H1 (cell line): Measurements from ENCODE around the gene HES1. TPM values are rescaled to one million over a fixed set of nuclear protein-coding genes. Genes with fewer than 3 reads are reported as not detected.
A peak's percentile ranks its signal among the peaks of the same experiment; 100 is the strongest.

Source experiments
- CTCF ChIA-PET: fragments of 300-600 bp; sonication (Branson Sonifier 250); formaldehyde crosslinking; loops from one replicate; lab custom pipeline; 2021; ENCODE audit not compliant: partially characterized antibody; lab: Charles Lee
- POLR2A ChIA-PET: fragments of 300-600 bp; sonication (Branson Sonifier 250); formaldehyde crosslinking; loops from one replicate; lab custom pipeline; 2021; ENCODE audit warnings: inconsistent platforms; ENCODE audit not compliant: partially characterized antibody; lab: Charles Lee
- DNase-seq, 2 experiments: peaks; one replicate each; pipeline versions ENCODE4 v3.0.0 to v3.0.0-alpha.2; 2010 to 2022; ENCODE audit warnings: low spot score in 2 of 2, low read depth in 1 of 2, mixed read lengths in 1 of 2
- FAIRE-seq: peaks from 2 replicates; lab custom pipeline; 2011; peaks lifted over from hg19 to GRCh38; lab: Jason Lieb, UNC
- H2AFZ ChIP-seq: 2 replicates; pipeline ENCODE4 v1.8.1; 2012; ENCODE audit warnings: low read length, inconsistent platforms
- H2AK5ac ChIP-seq: 2 replicates; pipeline ENCODE4 v1.6.1; 2013; ENCODE audit warnings: low read depth, low read length
- H2BK120ac ChIP-seq: replicated peaks from 2 replicates; pipeline ENCODE3; 2013; ENCODE audit warnings: low read depth, low read length, inconsistent platforms
- H2BK12ac ChIP-seq: 2 replicates; pipeline ENCODE4 v1.6.1; 2013; ENCODE audit warnings: low read depth, low read length
- H2BK15ac ChIP-seq: 2 replicates; pipeline ENCODE4 v1.6.1; 2013; ENCODE audit warnings: low read length
- H2BK20ac ChIP-seq: 2 replicates; pipeline ENCODE4 v1.6.1; 2013; ENCODE audit warnings: low read length
- H2BK5ac ChIP-seq: 2 replicates; pipeline ENCODE4 v1.6.1; 2013; ENCODE audit warnings: low read depth, low read length
- H3K14ac ChIP-seq: 2 replicates; pipeline ENCODE4 v1.6.1; 2013; ENCODE audit warnings: inconsistent platforms; ENCODE audit not compliant: insufficient read length
- H3K18ac ChIP-seq: 2 replicates; pipeline ENCODE4 v1.6.1; 2013; ENCODE audit warnings: low read length; ENCODE audit errors: extremely low read depth
- H3K23ac ChIP-seq: 2 replicates; pipeline ENCODE4 v1.6.1; 2013; ENCODE audit warnings: inconsistent platforms; ENCODE audit not compliant: insufficient read length
- H3K23me2 ChIP-seq: 2 replicates; pipeline ENCODE4 v1.6.1; 2013; ENCODE audit warnings: low read depth, low read length
- H3K27ac ChIP-seq: 2 replicates; pipeline ENCODE4 v1.6.1; 2011; ENCODE audit warnings: low read depth, low read length, inconsistent platforms
- H3K27me3 ChIP-seq, 4 experiments: replicated peaks in 1 of 4; 1 replicate in 1 of 4; 2 replicates in 3 of 4; pipeline versions ENCODE4 v1.6.1 to v1.8.1; 2011 to 2013; ENCODE audit warnings: low read length in 3 of 4, mild to moderate bottlenecking in 3 of 4, inconsistent platforms in 2 of 4, mixed read lengths in 2 of 4, moderate library complexity in 1 of 4; ENCODE audit not compliant: control insufficient read depth in 3 of 4, insufficient read depth in 3 of 4; ENCODE audit errors: extremely low read depth in 1 of 4
- H3K36me3 ChIP-seq, 4 experiments: 2 replicates each; pipeline versions ENCODE4 v1.6.1 to v1.8.1; 2011 to 2013; ENCODE audit warnings: mild to moderate bottlenecking in 4 of 4, low read length in 3 of 4, moderate library complexity in 2 of 4, control low read depth in 1 of 4, inconsistent platforms in 1 of 4; ENCODE audit not compliant: insufficient read depth in 4 of 4, control insufficient read depth in 2 of 4
- H3K4ac ChIP-seq: replicated peaks from 2 replicates; pipeline ENCODE3; 2013; ENCODE audit warnings: low read length, low read depth, mixed read lengths, inconsistent platforms; ENCODE audit not compliant: insufficient read length
- H3K4me1 ChIP-seq, 4 experiments: replicated peaks in 1 of 4; 1 replicate in 1 of 4; 2 replicates in 3 of 4; pipeline versions ENCODE4 v1.6.1 to v1.8.1; 2011 to 2013; ENCODE audit warnings: low read length in 3 of 4, inconsistent platforms in 2 of 4, mixed read lengths in 1 of 4; ENCODE audit not compliant: insufficient read depth in 4 of 4, control insufficient read depth in 3 of 4
- H3K4me2 ChIP-seq, 2 experiments: 2 replicates each; pipeline versions ENCODE4 v1.6.1 to v1.8.1; 2011 to 2013; ENCODE audit warnings: low read depth in 2 of 2, low read length in 2 of 2, control low read depth in 1 of 2, inconsistent platforms in 1 of 2, mild to moderate bottlenecking in 1 of 2; ENCODE audit not compliant: insufficient read depth in 1 of 2
- H3K4me3 ChIP-seq, 4 experiments: fragments of 200-600, 300-600 bp in 1 of 4; sonication (generic), shearing (Covaris generic), sonication (Bioruptor Twin) in 1 of 4; 2 replicates each; pipeline versions ENCODE4 v1.5.1 to v1.8.1; 2011 to 2016; ENCODE audit warnings: low read length in 4 of 4, low read depth in 3 of 4, control low read depth in 2 of 4, inconsistent platforms in 2 of 4, mild to moderate bottlenecking in 2 of 4, mixed read lengths in 1 of 4, moderate library complexity in 1 of 4; ENCODE audit not compliant: insufficient read depth in 2 of 4; ENCODE audit errors: extremely low read depth in 1 of 4
- H3K56ac ChIP-seq: replicated peaks from 2 replicates; pipeline ENCODE3; 2013; ENCODE audit warnings: low read depth, mild to moderate bottlenecking, mixed read lengths, low read length, inconsistent platforms; ENCODE audit not compliant: insufficient read length
- H3K79me1 ChIP-seq: 2 replicates; pipeline ENCODE4 v1.6.1; 2013; ENCODE audit warnings: low read depth, low read length, control low read depth
- H3K79me2 ChIP-seq, 2 experiments: 2 replicates each; pipeline versions ENCODE4 v1.6.1 to v1.8.1; 2012 to 2013; ENCODE audit warnings: low read length in 2 of 2, mild to moderate bottlenecking in 2 of 2, inconsistent platforms in 1 of 2; ENCODE audit not compliant: insufficient read depth in 2 of 2, control insufficient read depth in 1 of 2
- H3K9ac ChIP-seq, 4 experiments: replicated peaks in 1 of 4; 1 replicate in 1 of 4; 2 replicates in 3 of 4; pipeline versions ENCODE4 v1.6.1 to v1.8.1; 2011 to 2013; ENCODE audit warnings: low read depth in 3 of 4, low read length in 3 of 4, control low read depth in 2 of 4, mild to moderate bottlenecking in 2 of 4, moderate library complexity in 2 of 4, inconsistent platforms in 1 of 4; ENCODE audit errors: extremely low read depth in 1 of 4
- H3K9me3 ChIP-seq, 2 experiments: 2 replicates each; pipeline versions ENCODE4 v1.6.1 to v1.8.1; 2012 to 2013; ENCODE audit warnings: mild to moderate bottlenecking in 2 of 2, moderate library complexity in 2 of 2, control low read depth in 1 of 2, inconsistent platforms in 1 of 2, low read depth in 1 of 2, low read length in 1 of 2, mixed read lengths in 1 of 2; ENCODE audit not compliant: insufficient read depth in 2 of 2
- H4K20me1 ChIP-seq, 2 experiments: replicated peaks in 1 of 2; 2 replicates each; pipeline versions ENCODE3 to v1.8.1; 2011 to 2013; ENCODE audit warnings: inconsistent platforms in 2 of 2, low read length in 2 of 2, mild to moderate bottlenecking in 1 of 2; ENCODE audit not compliant: insufficient read depth in 2 of 2, control insufficient read depth in 1 of 2
- H4K5ac ChIP-seq: 2 replicates; pipeline ENCODE4 v1.6.1; 2013; ENCODE audit warnings: low read length, low read depth, mixed read lengths, inconsistent platforms; ENCODE audit not compliant: insufficient read length
- H4K8ac ChIP-seq: 2 replicates; pipeline ENCODE4 v1.8.0; 2013; ENCODE audit warnings: mild to moderate bottlenecking, moderate library complexity, low read length, inconsistent platforms; ENCODE audit not compliant: insufficient read depth; ENCODE audit errors: extremely low read depth
- H4K91ac ChIP-seq: replicated peaks from 2 replicates; pipeline ENCODE3; 2013; ENCODE audit warnings: low read length, mixed read lengths, inconsistent platforms; ENCODE audit not compliant: insufficient read length
- EP300 ChIP-seq, 2 experiments: IDR thresholded peaks; 1 replicate in 1 of 2; 2 replicates in 1 of 2; pipeline ENCODE4 v1.6.1; 2011 to 2012; ENCODE audit warnings: low read depth in 2 of 2, low read length in 2 of 2, mild to moderate bottlenecking in 2 of 2, borderline replicate concordance in 1 of 2, inconsistent platforms in 1 of 2, moderate library complexity in 1 of 2
- WGBS, 2 experiments: shearing (Covaris generic) in 1 of 2; methylation state at CpG; one replicate each; pipeline versions ENCODE4 v1.1.6 to v1.1.7; 2013 to 2015; ENCODE audit warnings: low lambda C conversion rate in 2 of 2, mixed read lengths in 2 of 2, inconsistent platforms in 1 of 2, low coverage in 1 of 2, missing lambda C conversion rate in 1 of 2; ENCODE audit not compliant: insufficient replicate concordance in 2 of 2, insufficient coverage in 1 of 2, insufficient read length in 1 of 2; ENCODE audit errors: extremely low coverage in 1 of 2, missing lambda C conversion rate in 1 of 2; 5-methylcytosine and 5-hydroxymethylcytosine counted together
- polyA plus RNA-seq, 7 experiments: library from polyadenylated mRNA; depleted of rRNA in 3 of 7; stranded (reverse) in 5 of 7; unstranded in 2 of 7; fragments of >200 nt in 5 of 7; fragments of 200-250 nt in 2 of 7; gene quantifications; 1 replicate in 5 of 7; 2 replicates in 1 of 7; 4 replicates in 1 of 7; pipeline versions ENCODE4 v1.2.1 to v1.2.3, GENCODE V29; 2011 to 2013; ENCODE audit warnings: missing spikeins in 2 of 7, mixed read lengths in 2 of 7
- total RNA-seq: library from RNA; stranded (reverse); fragmentation: NEBNext Ultra II Directional; extraction: Animal tissue kit (Norgen Biotek cat#: 25700); gene quantifications from 2 replicates; pipeline ENCODE4 v1.2.1, GENCODE V29; 2021

Gene HES1
- total and polyA plus RNA-seq, 2 of the 8 experiments (the other 6 are each of a cell fraction or from before 2014, with no cell fraction given): 7.9 to 12.9 TPM

DNA sequence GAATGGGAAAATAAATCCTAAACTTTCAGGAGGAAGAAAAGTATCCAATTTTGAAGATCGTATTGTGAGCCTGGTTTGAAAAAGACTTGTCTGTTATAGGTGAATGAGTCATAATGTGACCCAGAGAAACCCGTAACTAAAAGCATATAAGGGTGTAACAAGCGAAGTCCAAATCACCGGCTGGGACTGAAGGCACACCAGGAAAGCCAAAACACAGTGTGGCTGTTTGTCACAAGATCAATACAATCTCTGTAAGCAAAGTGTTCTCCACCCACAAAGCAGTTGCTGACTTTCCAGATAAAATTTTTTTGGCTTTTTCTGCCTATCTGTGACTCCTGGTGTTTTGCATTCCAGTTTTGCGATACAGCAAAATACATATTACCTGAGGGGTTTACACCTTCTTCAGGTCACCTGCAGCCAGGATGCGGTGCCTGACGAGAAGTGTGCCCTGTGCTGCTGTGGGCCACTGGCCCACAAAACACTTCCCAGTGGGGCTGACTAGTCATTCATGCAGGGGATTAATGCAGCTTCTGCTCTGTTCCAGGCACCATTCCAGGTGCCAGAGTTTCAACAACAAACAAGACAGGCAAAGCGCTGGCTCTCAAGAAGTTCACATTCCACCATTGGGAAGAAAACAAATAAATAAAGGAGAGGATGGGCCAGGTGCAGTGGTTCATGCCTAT is 14.4 kb downstream of the HES1 start:
- Histone ChIP-seq H3K9me3 (peaks cover 4 to 6% of the 10 kb centered on the region in 2 experiments; a peak in 3 of 4 replicates), H2BK120ac (no peak overlapping the region), H3K36me3 (no peaks in the 10 kb centered on the region), H3K23me2 (no peaks in the 10 kb centered on the region), H4K8ac (no peak overlapping the region), H3K4me2 (no peak overlapping the region), H2AK5ac (no peak overlapping the region), H3K56ac (no peak overlapping the region), H2BK12ac (peak overlapping the region; percentile 39; the same call in 1 of the 2 replicates), H3K27ac (no peak overlapping the region), H3K23ac (no peak overlapping the region), H2BK20ac (no peak overlapping the region), H2AFZ (no peak overlapping the region), H3K14ac (no peak overlapping the region), H3K4me3 (no peak overlapping the region), H4K20me1 (no peaks in the 10 kb centered on the region), H3K79me1 (no peaks in the 10 kb centered on the region), H2BK15ac (no peak overlapping the region), H4K5ac (no peak overlapping the region), H2BK5ac (no peak overlapping the region), H3K18ac (no peak overlapping the region), H3K79me2 (no peaks in the 10 kb centered on the region), H3K9ac (no peak overlapping the region), H3K4me1 (no peaks in the 10 kb centered on the region), H3K4ac (no peak overlapping the region), H3K27me3 (peaks cover 0 to 1% (median 0%) of the 10 kb centered on the region in 4 experiments; a peak in 1 of 7 replicates), H4K91ac (no peak overlapping the region)
- CTCF ChIA-PET: interaction anchor here (0.6 kb wide), 1 partner anchor 144 kb away, joined by 3 read pairs; no protein-coding TSS in a partner anchor
- POLR2A ChIA-PET: no interaction called here
- WGBS, 2 experiments: 88% methylated on average over 8 of the region's 8 CpGs; no CpG with 5 or more reads in 1 of the 2 experiments
- DNase-seq: no peak
- no peak for FAIRE-seq
- TF ChIP-seq EP300 (IDR thresholded peaks at IDR 0.05; ENCODE audit: borderline replicate concordance in 1 of 2, low read depth in 2 of 2, low read length in 2 of 2): no peak
